GM21367 (cell line): Measurements from ENCODE around the gene ACVRL1.

ENCODE experiments used
- ATAC-seq: cut with Tn5 transposase; IDR thresholded peaks from one replicate; pipeline ENCODE4 v1.9.1; 2021; ENCODE audit not compliant: unreplicated experiment

The ACVRL1 gene

GRCh38 chr12:51907083-51907855 is at the start of gene ACVRL1:
ACVRL1 (plus strand) TSS chr12:51907504; CDS start chr12:51912475, 4,971 bp downstream.
- no peak for ATAC-seq

- ATAC-seq = no peak
Measured at GRCh38 chr12:51860986-51861385, 46.3 kb upstream of the ACVRL1 start.

- ATAC-seq = no peak
Measured at GRCh38 chr12:51862947-51863346, 44.4 kb upstream of the ACVRL1 start.

GRCh38 chr12:51863363-51863932 is 43.9 kb upstream of the ACVRL1 start:
- ATAC-seq = no peak

- no peak for ATAC-seq
Measured at GRCh38 chr12:51863933-51864832, 43.1 kb upstream of the ACVRL1 start.

GRCh38 chr12:51864833-51865670 is 42.3 kb upstream of the ACVRL1 start:
- no peak for ATAC-seq

- ATAC-seq = no peak
Measured at GRCh38 chr12:51865757-51866270, 41.5 kb upstream of the ACVRL1 start.

GRCh38 chr12:51866324-51866723 is 41.0 kb upstream of the ACVRL1 start:
- no peak for ATAC-seq

- ATAC-seq = no peak
Measured at GRCh38 chr12:51866762-51867161, 40.5 kb upstream of the ACVRL1 start.

GRCh38 chr12:51867371-51867770 is 39.9 kb upstream of the ACVRL1 start:
- ATAC-seq = no peak

- no peak for ATAC-seq
Measured at GRCh38 chr12:51867796-51868428, 39.4 kb upstream of the ACVRL1 start.

- no peak for ATAC-seq
Measured at GRCh38 chr12:51868821-51869495, 38.3 kb upstream of the ACVRL1 start.

- no peak for ATAC-seq
Measured at GRCh38 chr12:51869496-51869865, 37.8 kb upstream of the ACVRL1 start.

- ATAC-seq = no peak
Measured at GRCh38 chr12:51869931-51870330, 37.4 kb upstream of the ACVRL1 start.

- ATAC-seq = no peak
Measured at GRCh38 chr12:51870504-51870903, 36.8 kb upstream of the ACVRL1 start.

- ATAC-seq = no peak
Measured at GRCh38 chr12:51871126-51871525, 36.2 kb upstream of the ACVRL1 start.

- no peak for ATAC-seq
Measured at GRCh38 chr12:51871918-51872688, 35.2 kb upstream of the ACVRL1 start.

GRCh38 chr12:51872689-51872981 is 34.7 kb upstream of the ACVRL1 start:
- ATAC-seq = no peak
